Endothelial cell of umbilical vein (primary cell): Measurements from ENCODE around the gene C1orf210. TPM values are rescaled to one million over a fixed set of nuclear protein-coding genes. Genes with fewer than 3 reads are reported as not detected.

ENCODE experiments used
- BruUV-seq: library from RNA; stranded (reverse); fragments of 400-500 nt; replicated peaks from 2 replicates; lab custom pipeline; 2021; lab: Mats Ljungman, UMichigan
- CTCF ChIA-PET: fragments of 300-600, 350-600 bp; sonication (Branson Sonifier 250); formaldehyde crosslinking; loops from one replicate; lab custom pipeline; 2021; ENCODE audit warnings: antibody characterized with exemption, inconsistent platforms; lab: Charles Lee
- POLR2A ChIA-PET: fragments of 300-600, 350-600 bp; sonication (Branson Sonifier 250); formaldehyde crosslinking; loops from one replicate; lab custom pipeline; 2021; ENCODE audit warnings: antibody characterized with exemption, inconsistent platforms; lab: Charles Lee
- DNase-seq: peaks from one replicate; pipeline ENCODE4 v3.0.0-alpha.2; 2011; ENCODE audit warnings: low read depth, low spot score
- FAIRE-seq: peaks from 2 replicates; lab custom pipeline; 2011; peaks lifted over from hg19 to GRCh38; lab: Jason Lieb, UNC
- H2AFZ ChIP-seq: 2 replicates; pipeline ENCODE4 v1.6.0; 2012; ENCODE audit warnings: low read depth, low read length, control low read depth, inconsistent platforms
- H3K27ac ChIP-seq: 2 replicates; pipeline ENCODE4 v1.5.1; 2011; ENCODE audit warnings: low read depth, mild to moderate bottlenecking, control low read depth, low read length, moderate library complexity; ENCODE audit not compliant: insufficient read depth
- H3K27me3 ChIP-seq, 2 experiments: 2 replicates each; pipeline versions ENCODE4 v1.6.0 to v1.6.1; 2011; ENCODE audit warnings: low read length in 2 of 2, mixed read lengths in 1 of 2; ENCODE audit not compliant: control insufficient read depth in 2 of 2, insufficient read depth in 2 of 2
- H3K36me3 ChIP-seq, 2 experiments: 2 replicates in 1 of 2; 3 replicates in 1 of 2; pipeline ENCODE4 v1.5.1; 2011; ENCODE audit warnings: low read length in 2 of 2, mild to moderate bottlenecking in 1 of 2, moderate library complexity in 1 of 2; ENCODE audit not compliant: control insufficient read depth in 2 of 2, insufficient read depth in 2 of 2; ENCODE audit errors: extremely low read depth in 1 of 2
- H3K4me1 ChIP-seq: 3 replicates; pipeline ENCODE4 v1.5.1; 2011; ENCODE audit warnings: mild to moderate bottlenecking, low read length; ENCODE audit not compliant: control insufficient read depth, insufficient read depth; ENCODE audit errors: extremely low read depth
- H3K4me2 ChIP-seq: 2 replicates; pipeline ENCODE4 v1.6.1; 2011; ENCODE audit warnings: low read length, control low read depth, mixed read lengths; ENCODE audit not compliant: insufficient read depth
- H3K4me3 ChIP-seq, 3 experiments: fragments of 200-600 bp in 1 of 3; sonication (generic), shearing (Covaris generic) in 1 of 3; replicated peaks in 1 of 3; 2 replicates each; pipeline ENCODE4 v1.5.1; 2011 to 2016; ENCODE audit warnings: control low read depth in 3 of 3, low read length in 3 of 3, mild to moderate bottlenecking in 2 of 3, inconsistent platforms in 1 of 3, low read depth in 1 of 3, moderate library complexity in 1 of 3; ENCODE audit not compliant: insufficient read depth in 1 of 3
- H3K79me2 ChIP-seq: 2 replicates; pipeline ENCODE4 v1.6.0; 2012; ENCODE audit warnings: low read length, inconsistent platforms; ENCODE audit not compliant: control insufficient read depth, insufficient read depth
- H3K9ac ChIP-seq: replicated peaks from 2 replicates; pipeline ENCODE3; 2011; ENCODE audit warnings: low read length, control low read depth; ENCODE audit not compliant: insufficient read depth; ENCODE audit errors: extremely low read depth
- H3K9me1 ChIP-seq: replicated peaks from 3 replicates; pipeline ENCODE4 v1.6.0; 2011; ENCODE audit warnings: mild to moderate bottlenecking, low read length; ENCODE audit not compliant: control insufficient read depth, insufficient read depth; ENCODE audit errors: extremely low read depth
- H3K9me3 ChIP-seq: replicated peaks from 2 replicates; pipeline ENCODE4 v1.5.1; 2012; ENCODE audit warnings: low read length, inconsistent platforms; ENCODE audit not compliant: control insufficient read depth, insufficient read depth
- H4K20me1 ChIP-seq: replicated peaks from 2 replicates; pipeline ENCODE3; 2011; ENCODE audit warnings: mild to moderate bottlenecking, low read length; ENCODE audit not compliant: control insufficient read depth, insufficient read depth; ENCODE audit errors: extremely low read depth
- CTCF ChIP-seq, 2 donors: IDR thresholded peaks; 1 replicate in 1 of 2; 2 replicates in 1 of 2; pipeline ENCODE4 v1.5.1; 2011; ENCODE audit warnings: low read length in 2 of 2, mild to moderate bottlenecking in 2 of 2, moderate library complexity in 2 of 2, control low read depth in 1 of 2, inconsistent platforms in 1 of 2, low read depth in 1 of 2; ENCODE audit not compliant: insufficient read depth in 1 of 2; ENCODE audit errors: extremely low read depth in 1 of 2
- EZH2 ChIP-seq: IDR thresholded peaks from 2 replicates; pipeline ENCODE4 v1.6.1; 2012; ENCODE audit warnings: borderline replicate concordance, low read depth, mild to moderate bottlenecking, moderate library complexity, low read length, inconsistent platforms; ENCODE audit not compliant: severe bottlenecking
- FOS ChIP-seq: IDR thresholded peaks from 2 replicates; pipeline ENCODE4 v1.6.1; 2011; ENCODE audit warnings: mild to moderate bottlenecking, low read length, moderate library complexity, borderline replicate concordance; ENCODE audit not compliant: insufficient read depth
- GATA2 ChIP-seq: IDR thresholded peaks from 2 replicates; pipeline ENCODE4 v1.7.0; 2011; ENCODE audit warnings: low read depth, mild to moderate bottlenecking, moderate library complexity, mixed read lengths, low read length; ENCODE audit not compliant: insufficient read length, insufficient read depth
- JUN ChIP-seq: IDR thresholded peaks from 2 replicates; pipeline ENCODE4 v1.6.1; 2011; ENCODE audit warnings: borderline replicate concordance, low read depth; ENCODE audit not compliant: insufficient read length, insufficient read depth
- MAX ChIP-seq: IDR thresholded peaks from 2 replicates; pipeline ENCODE4 v1.6.1; 2011; ENCODE audit not compliant: insufficient read depth, insufficient read length
- MYC ChIP-seq: IDR thresholded peaks from one replicate; pipeline ENCODE4 v1.6.1; 2011; ENCODE audit warnings: mild to moderate bottlenecking, low read depth, low read length
- dilution Hi-C: fragments of 300-500 bp; cut with MboI; formaldehyde crosslinking; loops from one replicate; pipeline ENCODE4 v1.15.0; 2019; ENCODE audit warnings: low sequenced_read_pairs; ENCODE audit not compliant: extremely low pct_ligation_motif_present
- intact Hi-C: fragments of 100-400 bp; cut with micrococcal nuclease; formaldehyde crosslinking; loops from one replicate; pipeline ENCODE4 v1.10.0; 2022
- polyA plus RNA-seq, 4 experiments: library from polyadenylated mRNA; depleted of rRNA in 3 of 4; stranded (reverse) in 3 of 4; unstranded in 1 of 4; fragments of >200 nt; gene quantifications; 2 replicates each; pipeline versions ENCODE4 v1.2.1 to v1.2.3, GENCODE V29; 2011 to 2012; ENCODE audit warnings: missing spikeins in 1 of 4
- total RNA-seq: library from RNA; stranded (reverse); gene quantifications from 2 replicates; pipeline ENCODE4 v1.2.3, GENCODE V29; 2021

The C1orf210 gene
- total and polyA plus RNA-seq, 2 donors (not counting 3 experiments of a cell fraction or from before 2014, with no cell fraction given) = not detected

- Histone ChIP-seq H3K4me1 (peaks cover 47% of the 10 kb centered on the region), H4K20me1 (no peaks in the 10 kb centered on the region), H3K4me3 (no peak overlapping the region), H3K79me2 (peaks cover 23% of the 10 kb centered on the region), H3K9ac (no peak overlapping the region), H3K27ac (no peak overlapping the region), H3K9me3 (no peaks in the 10 kb centered on the region), H3K27me3 (no peaks in the 10 kb centered on the region), H3K4me2 (no peak overlapping the region), H3K36me3 (peaks cover 0 to 4% of the 10 kb centered on the region in 2 experiments), H2AFZ (no peak overlapping the region), H3K9me1 (no peaks in the 10 kb centered on the region)
- TF ChIP-seq FOS = no peak
- TF ChIP-seq MAX = no peak
- TF ChIP-seq JUN = no peak
- no peak for TF ChIP-seq CTCF (IDR thresholded peaks at IDR 0.05; ENCODE audit: extremely low read depth in 1 of 2, insufficient read depth in 1 of 2, low read depth in 1 of 2, low read length in 2 of 2)
- TF ChIP-seq MYC = no peak
- TF ChIP-seq EZH2 = no peak
- no peak for TF ChIP-seq GATA2
- intact Hi-C loops = no loop called here
- CTCF ChIA-PET = no interaction called here
- no peak for DNase-seq
- dilution Hi-C loops = no loop called here
- FAIRE-seq = no peak
- no TSS peak for BruUV-seq
- POLR2A ChIA-PET = no interaction called here
Measured at GRCh38 chr1:43298055-43298454, 12.7 kb upstream of the C1orf210 start.
